Transverse colon (tissue), 4 donors: Measurements from ENCODE around the gene LMO7. TPM values are rescaled to one million over a fixed set of nuclear protein-coding genes. Genes with fewer than 3 reads are reported as not detected.

Source experiments
- DNase-seq: peaks from one replicate; pipeline ENCODE4 v3.0.0-alpha.2; 2019
- H3K27ac ChIP-seq, 4 donors: fragments of 200-600 bp; sonication (generic); 2 replicates each; pipeline ENCODE4 v1.5.1; 2016 to 2018; ENCODE audit warnings: inconsistent platforms in 4 of 4
- H3K27me3 ChIP-seq: fragments of 200-600 bp; sonication (generic); 2 replicates; pipeline ENCODE4 v1.5.1; 2017; ENCODE audit warnings: inconsistent platforms
- H3K36me3 ChIP-seq, 4 donors: fragments of 200-600 bp; sonication (generic); 2 replicates each; pipeline ENCODE4 v1.5.1; 2017 to 2019; ENCODE audit warnings: inconsistent platforms in 4 of 4
- H3K4me1 ChIP-seq, 4 donors: fragments of 200-600 bp; sonication (generic); 2 replicates each; pipeline ENCODE4 v1.5.1; 2017 to 2020; ENCODE audit warnings: inconsistent platforms in 4 of 4
- H3K4me3 ChIP-seq, 4 donors: fragments of 200-600 bp; sonication (generic); 1 replicate in 1 of 4; 2 replicates in 3 of 4; pipeline versions ENCODE4 v1.5.1 to v1.6.1; 2017 to 2019; ENCODE audit warnings: inconsistent platforms in 4 of 4
- H3K9me3 ChIP-seq, 2 donors: fragments of 200-600 bp; sonication (generic); 2 replicates each; pipeline ENCODE4 v1.5.1; 2017 to 2019; ENCODE audit warnings: inconsistent platforms in 2 of 2
- CTCF ChIP-seq, 5 experiments: fragments of 200-600 bp in 3 of 5; fragments of 450-650 bp in 2 of 5; sonication (generic) in 3 of 5; IDR thresholded peaks; 1 replicate in 2 of 5; 2 replicates in 3 of 5; pipeline ENCODE4 v1.5.1; 2016 to 2017; ENCODE audit warnings: antibody characterized with exemption in 5 of 5, inconsistent platforms in 3 of 5, mild to moderate bottlenecking in 2 of 5, moderate library complexity in 1 of 5
- EP300 ChIP-seq: sonication (generic); formaldehyde crosslinking; IDR thresholded peaks from one replicate; pipeline ENCODE4 v1.6.1; 2017; ENCODE audit warnings: antibody characterized with exemption, low read depth
- POLR2A ChIP-seq: fragments of 450-650 bp; IDR thresholded peaks from one replicate; pipeline ENCODE4 v1.6.1; 2016; ENCODE audit warnings: antibody characterized with exemption, mild to moderate bottlenecking, moderate library complexity
- POLR2AphosphoS5 ChIP-seq, 3 donors: sonication (generic); formaldehyde crosslinking; IDR thresholded peaks; one replicate each; pipeline ENCODE4 v1.6.1; 2016; ENCODE audit warnings: antibody characterized with exemption in 3 of 3
- WGBS, 2 donors: methylation state at CpG; one replicate each; pipeline ENCODE4 v1.1.5; 2018; ENCODE audit warnings: low coverage in 1 of 2; 5-methylcytosine and 5-hydroxymethylcytosine counted together
- in situ Hi-C, 4 donors: fragments of 200-750 bp; cut with MboI; loops; one replicate each; pipeline versions ENCODE4 v1.15.0 to v1.15.1; 2017; ENCODE audit warnings: low sequenced_read_pairs in 3 of 4, low pct_ligation_motif_present in 1 of 4, low pct_unique_long_range_greater_than_20kb in 1 of 4
- intact Hi-C: fragments of 100-400 bp; cut with DNase I; formaldehyde crosslinking; loops from one replicate; pipeline ENCODE4 v1.15.1; 2023; ENCODE audit warnings: low total_unique reads
- total RNA-seq, 4 donors: library from RNA; depleted of rRNA; stranded (reverse); fragments of >200 nt; gene quantifications; one replicate each; pipeline ENCODE4 v1.1.0, GENCODE V29; 2016

Gene LMO7
- total RNA-seq, 4 donors from 2014 or later = 82.6 to 304 (median 190) TPM

- H3K4me1 ChIP-seq = peaks cover 0 to 26% (median 7%) of the 10 kb centered on the region in 4 donors
- H3K27ac ChIP-seq = peak overlapping the region; percentile 81 to 90 (median 86)
- TF ChIP-seq POLR2AphosphoS5 (IDR thresholded peaks at IDR 0.05) (no peak), EP300 (no peak), CTCF (IDR thresholded peaks at IDR 0.05) (no peak), POLR2A (no peak)
- no peaks in the 10 kb centered on the region for H3K27me3 ChIP-seq
- in situ Hi-C loops = no loop called here
- intact Hi-C loops = no loop called here
- no peak for DNase-seq
- WGBS, 2 donors = 56 to 57% methylated on average over 2 to 3 of the region's 3 CpGs
- H3K36me3 ChIP-seq = no peaks in the 10 kb centered on the region
- no peaks in the 10 kb centered on the region for H3K9me3 ChIP-seq
- peak overlapping the region in 1 of 4 donors; percentile 54 for H3K4me3 ChIP-seq
Observed at GRCh38 chr13:75763512-75763911, 127.4 kb downstream of the LMO7 start.

DNA sequence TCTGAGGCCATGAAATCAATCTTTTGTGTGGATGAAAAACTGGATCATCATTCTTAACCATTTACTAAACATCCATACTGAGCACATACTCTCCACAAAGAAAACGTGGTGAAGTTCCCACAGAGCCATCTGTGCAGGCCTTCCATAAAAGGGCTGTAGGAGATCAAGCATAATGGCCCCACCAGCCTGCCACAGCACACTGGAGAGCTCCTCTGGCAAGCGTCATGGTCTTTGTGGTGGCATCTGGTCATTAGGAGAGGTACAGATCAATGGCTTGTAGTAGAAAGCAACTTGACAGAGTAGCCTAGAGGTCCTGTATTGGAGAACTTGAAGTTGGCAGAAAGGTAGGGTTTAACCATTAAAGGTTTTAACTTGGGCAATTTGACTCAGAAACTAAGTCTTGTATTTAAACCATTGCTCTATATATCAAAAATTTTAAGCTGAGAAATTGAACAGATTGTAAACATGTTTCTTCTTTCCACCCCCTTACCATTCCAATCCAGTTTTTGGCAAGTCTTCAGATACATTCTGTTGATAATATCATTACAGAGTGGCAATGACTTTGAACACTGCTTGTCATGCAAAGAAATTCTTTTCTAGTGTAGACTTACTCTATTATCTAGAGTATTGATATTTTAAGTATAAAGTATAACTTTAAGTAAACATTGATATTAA lies 128.3 kb downstream of the LMO7 start:
- in situ Hi-C loops (no loop called here), intact Hi-C loops (no loop called here)
- H3K9me3 ChIP-seq = no peaks in the 10 kb centered on the region
- H3K4me1 ChIP-seq = peaks cover 0 to 26% (median 11%) of the 10 kb centered on the region in 4 donors
- H3K4me3 ChIP-seq = no peak overlapping the region
- WGBS, 2 donors = 73% methylated on average over 2 of the region's 2 CpGs; no CpG with 5 or more reads in 1 of the 2 donors
- no peaks in the 10 kb centered on the region for H3K27me3 ChIP-seq
- no peak for DNase-seq
- no peaks in the 10 kb centered on the region for H3K36me3 ChIP-seq
- H3K27ac ChIP-seq = peak overlapping the region in 1 of 4 donors; percentile 85
- no peak for TF ChIP-seq POLR2A
- no peak for TF ChIP-seq CTCF (IDR thresholded peaks at IDR 0.05)
- TF ChIP-seq EP300 = no peak
- peak in 1 of 3 donors; percentile 7 for TF ChIP-seq POLR2AphosphoS5 (IDR thresholded peaks at IDR 0.05)

- Histone ChIP-seq H3K4me1 (peaks cover 0 to 27% (median 11%) of the 10 kb centered on the region in 4 donors), H3K27me3 (no peaks in the 10 kb centered on the region), H3K27ac (no peak overlapping the region), H3K9me3 (no peaks in the 10 kb centered on the region), H3K36me3 (no peaks in the 10 kb centered on the region), H3K4me3 (no peak overlapping the region)
- no peak for DNase-seq
- WGBS, 2 donors = 89 to 90% methylated on average over 3 of the region's 3 CpGs
- no peak for TF ChIP-seq CTCF (IDR thresholded peaks at IDR 0.05)
- peak in 1 of 3 donors; percentile 1 for TF ChIP-seq POLR2AphosphoS5 (IDR thresholded peaks at IDR 0.05)
- intact Hi-C loops (no loop called here), in situ Hi-C loops (no loop called here)
Observed at GRCh38 chr13:75764926-75765310, 128.8 kb downstream of the LMO7 start.

DNA sequence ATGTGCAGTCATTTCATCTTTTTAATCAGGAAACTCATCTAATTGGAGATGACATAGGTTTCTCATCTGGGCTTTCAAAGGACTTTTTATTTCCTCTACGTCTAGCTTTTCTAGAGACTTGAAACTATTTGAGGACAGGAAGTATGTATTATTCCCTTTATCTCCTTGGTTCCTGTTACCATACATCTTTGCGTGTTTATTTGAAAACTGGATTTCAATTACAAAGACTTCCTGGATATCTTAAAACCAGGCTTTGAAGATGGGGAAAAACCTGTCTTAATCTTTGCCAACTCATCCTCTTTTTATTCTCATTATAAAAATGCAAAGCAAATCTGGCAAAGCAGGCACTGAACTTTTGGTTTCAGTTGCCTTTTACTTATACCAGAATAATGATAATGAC lies 130.5 kb downstream of the LMO7 start:
- H3K4me1 ChIP-seq = peaks cover 0 to 36% (median 15%) of the 10 kb centered on the region in 4 donors
- H3K9me3 ChIP-seq = no peaks in the 10 kb centered on the region
- H3K27ac ChIP-seq = no peak overlapping the region
- H3K4me3 ChIP-seq = no peak overlapping the region
- intact Hi-C loops = no loop called here
- in situ Hi-C loops = no loop called here
- no peaks in the 10 kb centered on the region for H3K27me3 ChIP-seq
- TF ChIP-seq CTCF (IDR thresholded peaks at IDR 0.05) = no peak
- TF ChIP-seq POLR2A = no peak
- TF ChIP-seq EP300 = no peak
- TF ChIP-seq POLR2AphosphoS5 (IDR thresholded peaks at IDR 0.05) = no peak
- no peak for DNase-seq
- WGBS, 2 donors = 67 to 71% methylated on average over 2 of the region's 2 CpGs
- H3K36me3 ChIP-seq = no peaks in the 10 kb centered on the region
